CD4-positive, alpha-beta T cell treated with Interleukin-1 beta for 1 hour (primary cell): ENCODE data around the gene SLC27A3.

Experiments used
- DNase-seq, 2 donors: peaks; one replicate each; pipeline ENCODE4 v3.0.0-alpha.2; 2020 to 2022

The SLC27A3 gene, protein sequence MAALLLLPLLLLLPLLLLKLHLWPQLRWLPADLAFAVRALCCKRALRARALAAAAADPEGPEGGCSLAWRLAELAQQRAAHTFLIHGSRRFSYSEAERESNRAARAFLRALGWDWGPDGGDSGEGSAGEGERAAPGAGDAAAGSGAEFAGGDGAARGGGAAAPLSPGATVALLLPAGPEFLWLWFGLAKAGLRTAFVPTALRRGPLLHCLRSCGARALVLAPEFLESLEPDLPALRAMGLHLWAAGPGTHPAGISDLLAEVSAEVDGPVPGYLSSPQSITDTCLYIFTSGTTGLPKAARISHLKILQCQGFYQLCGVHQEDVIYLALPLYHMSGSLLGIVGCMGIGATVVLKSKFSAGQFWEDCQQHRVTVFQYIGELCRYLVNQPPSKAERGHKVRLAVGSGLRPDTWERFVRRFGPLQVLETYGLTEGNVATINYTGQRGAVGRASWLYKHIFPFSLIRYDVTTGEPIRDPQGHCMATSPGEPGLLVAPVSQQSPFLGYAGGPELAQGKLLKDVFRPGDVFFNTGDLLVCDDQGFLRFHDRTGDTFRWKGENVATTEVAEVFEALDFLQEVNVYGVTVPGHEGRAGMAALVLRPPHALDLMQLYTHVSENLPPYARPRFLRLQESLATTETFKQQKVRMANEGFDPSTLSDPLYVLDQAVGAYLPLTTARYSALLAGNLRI

GRCh38 chr1:153774780-153775457 lies at the start of gene SLC27A3:
Gene SLC27A3, plus strand, starts transcription at chr1:153775407. Its CDS starts 91 bp downstream, at chr1:153775498.
- no peak for DNase-seq

GRCh38 chr1:153727463-153728304 lies 47.5 kb upstream of the SLC27A3 start, which contains the start of gene INTS3:
Gene INTS3, plus strand, starts transcription at chr1:153728050. Its CDS starts 585 bp downstream, at chr1:153728635.
- peak; percentile 100 for DNase-seq

GRCh38 chr1:153728305-153729066 lies 46.7 kb upstream of the SLC27A3 start:
- DNase-seq = peak in 1 of 2 donors; percentile 27

GRCh38 chr1:153730468-153730988 lies 44.7 kb upstream of the SLC27A3 start:
- no peak for DNase-seq

DNA sequence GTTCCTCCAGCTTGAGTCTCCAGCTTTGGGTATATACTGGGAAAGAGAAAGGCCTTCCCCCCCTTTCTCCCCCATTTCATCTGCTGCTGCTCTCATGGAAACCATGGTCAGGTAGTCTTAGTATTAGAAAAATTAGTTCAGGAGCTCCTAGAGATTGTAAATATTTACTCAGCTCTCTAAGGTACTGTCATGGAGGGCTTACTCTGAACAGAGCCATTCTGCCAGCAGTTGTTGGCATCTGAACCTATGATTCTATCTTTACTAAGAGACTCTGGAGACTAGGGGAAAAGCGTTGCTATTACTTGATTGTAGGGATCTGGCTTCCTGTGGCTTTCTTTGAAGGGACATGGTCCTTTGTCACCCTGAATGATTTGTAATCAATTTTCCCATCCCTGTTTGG lies 41.2 kb upstream of the SLC27A3 start:
- DNase-seq = no peak

- peak in 1 of 2 donors; percentile 20 for DNase-seq
Measured at GRCh38 chr1:153734396-153735089, 40.7 kb upstream of the SLC27A3 start.

- no peak for DNase-seq
Measured at GRCh38 chr1:153735090-153735420, 40.2 kb upstream of the SLC27A3 start.

DNA sequence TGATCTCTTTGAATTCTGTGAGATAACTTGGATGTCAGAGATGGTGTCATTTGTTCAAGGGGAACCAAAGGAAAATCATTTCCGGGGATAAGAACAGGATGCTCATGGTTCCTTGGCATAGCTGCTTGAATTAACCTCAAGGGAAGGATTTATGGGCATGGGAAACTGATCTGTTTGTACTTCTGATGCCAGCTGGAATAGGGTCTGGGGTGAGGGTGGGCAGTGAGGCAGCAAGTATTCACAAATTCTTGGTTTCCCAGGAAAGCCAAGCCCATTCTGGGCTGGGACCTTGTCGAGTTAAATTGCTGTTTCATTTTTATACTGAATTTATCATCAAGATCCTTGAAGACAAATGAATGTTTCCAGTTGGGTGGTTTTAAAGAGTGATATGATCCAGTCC lies 33.2 kb upstream of the SLC27A3 start:
- DNase-seq = no peak

GRCh38 chr1:153742411-153743142 lies 32.6 kb upstream of the SLC27A3 start:
- DNase-seq = peak in 1 of 2 donors; percentile 13

GRCh38 chr1:153745417-153745816 lies 29.8 kb upstream of the SLC27A3 start:
- no peak for DNase-seq

GRCh38 chr1:153746174-153746573 lies 29.0 kb upstream of the SLC27A3 start:
- DNase-seq = no peak

- no peak for DNase-seq
Measured at GRCh38 chr1:153748903-153749302, 26.3 kb upstream of the SLC27A3 start.

DNA sequence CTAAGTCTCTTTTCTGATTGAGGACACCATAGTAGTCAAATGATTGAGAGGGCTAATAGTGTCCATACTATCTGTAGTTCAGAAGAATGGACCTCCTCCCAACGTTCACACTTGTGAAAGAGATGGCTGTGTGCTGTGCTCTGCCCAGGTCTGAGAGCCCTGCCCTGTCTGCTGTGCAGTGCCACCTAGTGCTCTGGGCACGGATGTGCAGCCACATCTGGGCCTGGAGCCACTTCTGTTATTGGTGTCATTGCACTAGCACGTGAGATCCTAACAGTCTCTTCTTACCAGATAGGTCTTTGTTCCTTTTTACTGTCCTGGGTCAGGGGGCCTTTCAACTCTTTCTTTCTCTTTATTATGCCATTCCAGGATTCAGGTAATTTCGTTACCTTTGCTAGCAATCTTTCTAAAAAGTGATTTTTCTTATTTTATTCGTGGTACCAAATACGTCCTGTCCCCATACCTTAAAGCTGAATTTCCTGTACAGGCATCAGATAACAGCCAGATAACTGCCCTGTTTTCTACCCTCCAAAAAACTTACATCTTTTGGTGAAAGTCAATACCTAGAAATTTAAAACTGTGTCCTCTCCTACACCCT lies 25.7 kb upstream of the SLC27A3 start:
- DNase-seq = peak; percentile 83 to 84

DNA sequence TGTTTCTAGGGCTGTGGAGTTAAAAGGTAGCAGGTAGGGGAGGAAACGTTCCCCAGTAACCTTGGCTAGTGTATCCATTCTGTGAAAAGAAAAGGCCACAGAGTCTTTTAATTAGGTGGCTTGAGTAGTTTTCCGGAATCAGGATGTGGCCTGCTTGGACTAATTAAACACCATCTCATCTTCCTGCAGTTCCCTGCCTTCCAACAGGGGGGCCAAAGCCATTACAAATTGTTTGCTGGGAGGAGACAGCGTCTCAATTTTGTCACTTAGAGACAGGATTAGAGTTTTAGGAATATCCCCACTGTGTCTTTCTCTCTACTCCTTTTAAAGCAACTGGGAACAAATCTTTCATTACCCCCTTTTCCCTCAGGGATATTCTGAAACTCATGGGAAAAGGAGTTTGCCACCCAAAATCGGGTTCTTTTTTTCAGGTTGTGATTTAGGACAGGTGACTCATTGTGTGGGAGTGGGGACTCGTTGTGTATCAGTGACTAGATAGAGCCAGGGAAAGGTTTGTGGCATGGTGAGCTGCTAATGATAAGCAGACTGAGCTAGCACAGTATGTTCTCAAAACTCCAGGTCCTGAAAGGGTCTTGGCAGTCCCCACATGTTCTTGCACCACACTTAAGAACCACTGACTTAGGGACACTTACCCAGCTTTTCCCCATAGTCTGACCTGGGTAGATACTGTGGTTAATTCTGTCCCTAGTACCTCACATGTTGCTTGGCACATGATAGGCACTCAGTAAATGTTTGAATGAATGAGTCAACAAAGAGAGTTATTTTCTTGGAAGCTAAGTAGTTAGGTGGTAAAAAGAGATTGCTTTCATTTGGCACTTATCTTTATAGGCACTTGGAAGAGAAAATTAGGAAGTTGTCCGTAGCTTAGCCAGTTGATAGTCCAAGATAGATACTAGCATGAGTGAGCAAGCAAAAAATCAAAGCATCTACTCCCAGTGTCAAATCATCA lies 24.9 kb upstream of the SLC27A3 start:
- no peak for DNase-seq

DNA sequence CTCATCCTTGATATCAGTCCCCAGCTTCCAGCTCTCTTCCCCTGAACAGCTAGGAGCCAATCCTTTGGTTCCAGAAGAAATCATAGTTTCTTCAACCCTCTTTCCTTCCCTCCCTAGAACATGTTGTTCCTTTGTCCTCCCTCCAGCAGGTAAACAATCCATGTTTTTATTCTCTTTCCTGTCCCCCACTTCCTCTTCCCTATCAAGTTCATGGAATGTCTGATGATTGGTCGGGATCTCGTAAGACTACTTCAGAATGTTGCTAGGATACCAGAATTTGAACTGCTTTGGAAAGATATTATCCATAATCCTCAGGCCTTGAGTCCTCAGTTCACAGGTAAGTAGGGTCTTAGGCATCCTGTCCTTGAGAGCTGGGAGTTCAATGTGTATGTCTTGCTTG lies 23.1 kb upstream of the SLC27A3 start:
- no peak for DNase-seq

- DNase-seq = no peak
Measured at GRCh38 chr1:153752571-153753195, 22.5 kb upstream of the SLC27A3 start.

DNA sequence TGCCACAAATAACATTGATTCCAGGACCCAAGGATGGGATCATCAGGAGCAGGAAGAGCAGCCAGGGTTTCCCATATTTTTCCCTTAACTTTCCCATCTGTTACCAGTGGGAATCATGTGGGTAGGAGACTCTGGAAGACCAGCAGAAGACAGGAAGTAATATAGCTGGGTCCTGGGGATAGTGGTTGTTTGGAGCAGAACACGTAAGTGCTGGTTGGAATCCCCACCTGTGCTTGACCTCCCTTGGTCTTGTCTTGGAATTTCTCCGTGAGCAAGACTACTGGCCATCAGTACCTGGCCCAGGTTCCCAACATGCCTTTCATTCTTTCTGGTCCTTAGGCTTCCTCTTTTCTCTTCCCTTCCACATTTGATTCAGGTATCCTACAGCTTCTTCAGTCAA lies 20.9 kb upstream of the SLC27A3 start:
- DNase-seq = no peak

- DNase-seq = no peak
Measured at GRCh38 chr1:153760440-153760839, 14.8 kb upstream of the SLC27A3 start.
